GM18499 (cell line): ENCODE results near the gene CPN1.
"Not testable (repeated sequence)": the region's sequence is repeated elsewhere in the genome, so short reads cannot be mapped to it uniquely, and the experiment has no call there.

Experiments used
- ATAC-seq: cut with Tn5 transposase; IDR thresholded peaks from one replicate; pipeline ENCODE4 v1.9.1; 2021; ENCODE audit warnings: moderate number of reproducible peaks; ENCODE audit not compliant: insufficient read depth, unreplicated experiment

Gene CPN1

GRCh38 chr10:100083623-100084022 is 2.0 kb upstream of the CPN1 start:
- no peak for ATAC-seq

GRCh38 chr10:100082276-100082675 is 607 bp upstream of the CPN1 start:
- ATAC-seq: not testable (repeated sequence)

GRCh38 chr10:100076750-100077149 is 4.9 kb downstream of the CPN1 start:
- no peak for ATAC-seq

- no peak for ATAC-seq
These were observed 6.0 kb downstream of the CPN1 start for GRCh38 chr10:100075426-100076220.

- no peak for ATAC-seq
These were observed 9.2 kb downstream of the CPN1 start for GRCh38 chr10:100072514-100072913.

GRCh38 chr10:100071529-100071928 is 10.1 kb downstream of the CPN1 start:
- no peak for ATAC-seq

GRCh38 chr10:100067466-100067865 is 14.2 kb downstream of the CPN1 start:
- ATAC-seq: no peak

GRCh38 chr10:100065084-100065660 is 16.5 kb downstream of the CPN1 start:
- no peak for ATAC-seq

- ATAC-seq: no peak
These were observed 20.3 kb downstream of the CPN1 start for GRCh38 chr10:100061401-100061800.

GRCh38 chr10:100057948-100058347 is 23.7 kb downstream of the CPN1 start:
- no peak for ATAC-seq

GRCh38 chr10:100053686-100054460 is 27.8 kb downstream of the CPN1 start:
- ATAC-seq: no peak

- no peak for ATAC-seq
These were observed 35.6 kb downstream of the CPN1 start for GRCh38 chr10:100046021-100046486.

- no peak for ATAC-seq
These were observed 36.1 kb downstream of the CPN1 start for GRCh38 chr10:100045592-100045991.

- no peak for ATAC-seq
These were observed 37.9 kb downstream of the CPN1 start for GRCh38 chr10:100043796-100044195.

- ATAC-seq: no peak
These were observed 38.3 kb downstream of the CPN1 start for GRCh38 chr10:100043344-100043743.

- ATAC-seq: no peak
These were observed 40.2 kb downstream of the CPN1 start for GRCh38 chr10:100041306-100042002.

- no peak for ATAC-seq
These were observed 43.1 kb downstream of the CPN1 start for GRCh38 chr10:100038561-100039071.

- no peak for ATAC-seq
These were observed 43.8 kb downstream of the CPN1 start for GRCh38 chr10:100037758-100038315.

GRCh38 chr10:100036850-100037249 is 44.8 kb downstream of the CPN1 start:
- ATAC-seq: no peak
